NT2/D1 (cell line): ENCODE data around the gene SDC4.

Source experiments
- DNase-seq: peaks from one replicate; pipeline ENCODE4 v3.0.0-alpha.2; 2011; ENCODE audit warnings: low read depth, low spot score
- H3K27me3 ChIP-seq: 2 replicates; pipeline ENCODE4 v1.6.0; 2011; ENCODE audit warnings: mild to moderate bottlenecking; ENCODE audit not compliant: insufficient read length, insufficient read depth
- H3K36me3 ChIP-seq: 2 replicates; pipeline ENCODE4 v1.6.1; 2011; ENCODE audit warnings: mild to moderate bottlenecking, low read length, mixed read lengths; ENCODE audit not compliant: insufficient read depth, insufficient read length
- H3K4me1 ChIP-seq: 2 replicates; pipeline ENCODE4 v1.5.1; 2011; ENCODE audit not compliant: insufficient read depth, insufficient read length
- H3K4me3 ChIP-seq: 2 replicates; pipeline ENCODE4 v1.5.1; 2011; ENCODE audit warnings: low read depth; ENCODE audit not compliant: insufficient read length
- H3K9ac ChIP-seq: 2 replicates; pipeline ENCODE4 v1.6.0; 2011; ENCODE audit warnings: low read depth; ENCODE audit not compliant: insufficient read length
- H3K9me3 ChIP-seq: 2 replicates; pipeline ENCODE4 v1.5.1; 2011; ENCODE audit warnings: mild to moderate bottlenecking, low read length; ENCODE audit not compliant: insufficient read depth
- SUZ12 ChIP-seq: IDR thresholded peaks from 2 replicates; pipeline ENCODE4 v1.6.1; 2011; ENCODE audit not compliant: insufficient read length, insufficient read depth; ENCODE audit errors: extremely low read depth
- YY1 ChIP-seq: IDR thresholded peaks from 2 replicates; pipeline ENCODE4 v1.6.1; 2011; ENCODE audit not compliant: insufficient read length, insufficient read depth
- ZNF274 ChIP-seq: IDR thresholded peaks from 2 replicates; pipeline ENCODE4 v1.6.1; 2011; ENCODE audit warnings: mild to moderate bottlenecking, low read depth, low read length

Gene SDC4

DNA sequence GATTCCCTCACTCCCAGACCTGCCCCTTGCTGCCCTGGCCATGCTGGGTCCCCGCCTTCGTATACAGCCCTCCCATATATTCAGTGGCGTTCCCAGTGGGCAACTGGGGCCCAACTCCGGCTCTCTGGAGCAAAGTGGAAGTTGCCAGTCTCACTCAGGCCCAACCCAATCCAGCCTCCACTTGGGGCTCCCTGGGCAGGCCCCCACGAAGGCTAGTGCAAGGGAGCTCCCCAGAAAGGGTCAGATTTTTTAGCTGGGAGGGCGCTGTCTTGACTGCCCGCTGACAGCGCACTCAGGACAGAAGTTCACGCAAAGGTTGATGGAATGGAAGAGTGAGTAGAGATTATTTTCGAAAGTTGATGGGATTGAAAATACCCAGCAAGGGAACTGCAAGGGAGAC, 24.0 kb upstream of the SDC4 start:
- no peaks in the 10 kb centered on the region for H3K9me3 ChIP-seq
- no peak for TF ChIP-seq YY1
- no peak for TF ChIP-seq SUZ12
- no peak for TF ChIP-seq ZNF274
- H3K9ac ChIP-seq: no peak overlapping the region
- H3K4me3 ChIP-seq: no peak overlapping the region
- peaks cover 2% of the 10 kb centered on the region for H3K4me1 ChIP-seq
- H3K36me3 ChIP-seq: peaks cover 22% of the 10 kb centered on the region
- no peak for DNase-seq
- no peaks in the 10 kb centered on the region for H3K27me3 ChIP-seq

DNA sequence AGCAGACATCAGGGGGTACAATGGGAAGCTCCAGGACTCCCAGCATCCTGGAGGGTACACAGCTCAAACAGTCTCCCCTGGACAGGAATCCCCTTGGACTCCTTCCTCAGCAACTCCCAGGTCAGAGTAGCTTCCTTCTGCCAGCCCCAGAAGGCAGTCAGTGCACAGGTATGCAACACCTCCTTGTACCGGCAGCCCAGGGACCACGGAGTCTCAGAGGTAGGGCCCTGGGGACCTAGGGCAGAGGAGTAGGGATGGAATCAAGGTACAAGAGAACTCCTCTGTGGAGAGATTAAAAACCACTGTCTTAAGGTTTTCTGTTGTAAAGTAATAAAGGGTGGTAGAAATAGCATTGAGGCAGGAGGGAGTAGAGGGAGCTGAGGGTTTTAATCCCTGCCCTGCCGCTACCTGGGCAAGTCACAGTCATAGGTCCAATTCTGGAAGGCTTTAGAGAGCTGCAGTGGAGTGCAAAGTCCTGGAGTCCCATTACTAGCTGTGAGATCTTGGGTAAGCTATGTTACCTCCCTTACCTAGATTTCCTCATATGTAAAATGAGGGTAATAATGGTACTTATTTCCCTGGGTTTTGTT, 22.4 kb upstream of the SDC4 start:
- DNase-seq: no peak
- peaks cover 38% of the 10 kb centered on the region for H3K36me3 ChIP-seq
- peaks cover 2% of the 10 kb centered on the region for H3K4me1 ChIP-seq
- no peak for TF ChIP-seq YY1
- TF ChIP-seq ZNF274: no peak
- TF ChIP-seq SUZ12: no peak
- H3K27me3 ChIP-seq: no peaks in the 10 kb centered on the region
- H3K9me3 ChIP-seq: no peaks in the 10 kb centered on the region
- no peak overlapping the region for H3K9ac ChIP-seq
- H3K4me3 ChIP-seq: no peak overlapping the region

DNA sequence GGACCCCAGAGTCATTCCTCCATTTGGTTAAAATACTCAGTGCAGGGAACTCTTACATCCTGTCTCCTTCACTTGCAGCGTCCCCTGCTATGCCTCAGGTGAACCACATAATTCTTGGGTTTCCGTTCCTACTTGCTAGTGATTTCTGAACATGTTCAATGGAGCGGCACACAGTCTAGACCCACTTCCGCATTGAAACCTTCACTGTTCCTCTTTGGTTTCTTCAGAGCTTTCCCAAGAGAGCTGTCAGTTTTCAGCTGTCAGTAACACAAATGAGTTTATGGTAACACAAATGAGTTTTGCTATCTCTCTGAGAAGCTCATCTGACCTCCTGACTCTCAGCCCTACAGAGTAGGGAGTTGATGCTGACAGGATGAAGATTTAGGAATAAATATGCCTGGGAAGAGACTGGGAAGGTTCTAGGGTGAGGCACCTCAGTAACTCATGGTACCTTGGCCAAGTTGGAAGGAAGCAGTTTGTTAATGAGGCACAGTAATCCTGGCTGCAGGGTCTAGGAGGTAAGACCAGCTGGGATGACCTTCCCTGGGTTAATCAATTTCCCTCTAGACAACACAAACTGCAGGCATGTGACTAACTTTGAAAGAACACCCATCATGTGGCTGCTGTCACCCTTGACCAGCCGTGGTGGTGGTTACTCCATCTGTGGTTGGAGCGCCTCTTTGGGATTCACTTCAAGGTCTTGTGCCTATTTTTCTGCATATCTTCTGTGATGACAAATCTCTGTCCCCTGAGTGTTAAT, 20.2 kb upstream of the SDC4 start:
- Histone ChIP-seq H3K9ac (no peak overlapping the region), H3K4me3 (no peak overlapping the region), H3K27me3 (no peaks in the 10 kb centered on the region), H3K36me3 (peaks cover 47% of the 10 kb centered on the region), H3K9me3 (no peaks in the 10 kb centered on the region), H3K4me1 (peaks cover 2% of the 10 kb centered on the region)
- no peak for DNase-seq
- no peak for TF ChIP-seq YY1
- no peak for TF ChIP-seq ZNF274
- no peak for TF ChIP-seq SUZ12

DNA sequence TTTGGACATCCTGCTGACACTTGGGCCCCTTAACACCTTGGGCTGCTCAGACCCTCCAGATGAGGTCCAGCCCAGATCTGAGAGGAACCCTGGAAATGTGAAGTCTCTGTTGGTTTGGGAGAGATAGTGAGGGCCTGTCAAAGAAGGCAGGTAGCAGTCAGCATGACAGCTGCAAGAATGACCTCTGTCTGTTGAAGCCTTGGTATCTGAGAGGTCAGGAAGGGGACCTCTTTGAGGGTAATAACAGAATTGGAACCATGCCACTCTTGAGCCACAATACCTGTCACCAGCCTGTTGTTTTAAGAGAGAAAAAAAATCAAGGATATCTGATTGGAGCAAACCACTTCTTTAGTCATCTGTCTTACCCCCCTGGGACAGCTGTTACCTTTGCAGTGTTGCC, 18.9 kb upstream of the SDC4 start:
- no peak overlapping the region for H3K4me3 ChIP-seq

DNA sequence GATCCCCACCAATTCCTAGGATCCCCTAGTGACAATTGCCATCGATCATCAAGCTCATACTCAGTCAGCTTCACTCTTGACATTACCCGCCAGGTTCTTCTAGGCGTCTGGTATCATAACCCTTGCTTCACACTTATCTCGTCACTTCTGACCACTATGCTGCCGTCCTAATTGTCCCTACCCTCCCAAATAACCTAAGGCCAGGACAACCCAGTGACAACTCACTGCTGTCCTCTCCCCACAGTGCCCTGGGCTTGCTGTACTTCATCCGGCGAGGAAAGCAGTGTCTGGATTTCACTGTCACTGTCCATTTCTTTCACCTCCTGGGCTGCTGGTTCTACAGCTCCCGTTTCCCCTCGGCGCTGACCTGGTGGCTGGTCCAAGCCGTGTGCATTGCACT, 18.4 kb upstream of the SDC4 start:
- Histone ChIP-seq H3K36me3 (peaks cover 47% of the 10 kb centered on the region), H3K9ac (no peak overlapping the region), H3K27me3 (no peaks in the 10 kb centered on the region), H3K4me3 (no peak overlapping the region), H3K4me1 (peaks cover 2% of the 10 kb centered on the region), H3K9me3 (no peaks in the 10 kb centered on the region)
- DNase-seq: no peak
- TF ChIP-seq ZNF274 (no peak), SUZ12 (no peak), YY1 (no peak)

More for the DNA sequence above, 18.9 kb upstream of the SDC4 start:
- H3K27me3 ChIP-seq: no peaks in the 10 kb centered on the region
- no peak overlapping the region for H3K9ac ChIP-seq
- no peak for DNase-seq
- no peak for TF ChIP-seq SUZ12
- TF ChIP-seq ZNF274: no peak
- TF ChIP-seq YY1: no peak
- H3K4me1 ChIP-seq: peaks cover 2% of the 10 kb centered on the region
- H3K36me3 ChIP-seq: peaks cover 47% of the 10 kb centered on the region
- H3K9me3 ChIP-seq: no peaks in the 10 kb centered on the region

DNA sequence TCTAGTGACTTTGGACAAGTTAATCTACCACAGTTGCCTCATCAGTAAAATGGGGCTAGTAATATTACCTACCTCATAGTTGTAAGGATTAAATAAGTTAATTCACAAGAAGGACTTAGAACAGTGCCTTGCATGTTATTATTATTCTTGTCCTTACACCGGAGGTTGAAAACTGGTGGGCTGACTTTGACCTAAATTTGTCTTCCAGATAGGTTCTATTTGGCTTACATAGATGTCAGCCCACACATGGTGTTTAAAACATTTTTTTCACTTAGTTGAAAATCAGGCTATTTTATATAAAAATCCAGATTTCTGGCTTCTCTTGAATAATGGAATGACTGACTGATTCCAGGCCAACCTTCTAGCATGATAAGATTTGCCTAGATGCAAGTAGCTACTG, 18.0 kb upstream of the SDC4 start:
- peaks cover 2% of the 10 kb centered on the region for H3K4me1 ChIP-seq
- TF ChIP-seq YY1: no peak

DNA sequence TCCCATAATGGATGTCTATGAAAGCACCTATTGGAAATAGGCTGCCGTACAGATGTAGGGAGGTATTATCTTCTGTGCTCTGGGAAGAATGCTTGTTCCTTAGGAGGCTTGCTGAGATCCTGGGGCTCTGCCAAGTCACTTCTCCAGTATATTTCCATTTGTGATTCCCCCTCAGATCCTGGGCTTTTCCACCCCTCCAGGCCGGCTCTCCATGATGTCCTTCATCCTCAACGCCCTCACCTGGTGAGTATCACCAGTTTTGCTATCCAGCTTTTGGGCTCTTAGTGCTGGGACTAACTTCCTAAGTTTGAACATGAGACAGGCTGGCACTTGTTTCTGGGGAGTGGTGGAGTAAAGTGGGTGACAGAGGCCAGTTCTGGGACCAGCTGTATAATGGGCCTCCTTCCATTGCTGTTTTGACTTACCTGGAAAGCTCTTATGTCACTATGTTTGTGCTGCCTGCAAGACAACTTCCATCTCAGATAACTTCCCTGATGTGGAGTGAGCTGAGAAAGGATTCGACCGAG, 17.3 kb upstream of the SDC4 start:
- Histone ChIP-seq H3K9me3 (no peaks in the 10 kb centered on the region), H3K4me1 (peaks cover 2% of the 10 kb centered on the region), H3K36me3 (peaks cover 45% of the 10 kb centered on the region), H3K27me3 (no peaks in the 10 kb centered on the region), H3K9ac (no peak overlapping the region), H3K4me3 (no peak overlapping the region)
- no peak for DNase-seq
- TF ChIP-seq ZNF274 (no peak), YY1 (no peak), SUZ12 (no peak)

More for the DNA sequence above, 18.0 kb upstream of the SDC4 start:
- H3K4me3 ChIP-seq: no peak overlapping the region
- no peak for DNase-seq
- H3K9ac ChIP-seq: no peak overlapping the region
- H3K36me3 ChIP-seq: peaks cover 47% of the 10 kb centered on the region
- no peaks in the 10 kb centered on the region for H3K9me3 ChIP-seq
- H3K27me3 ChIP-seq: no peaks in the 10 kb centered on the region
